HCT116 (cell line): ENCODE measurements around the gene LRRC2. TPM values are rescaled to one million over a fixed set of nuclear protein-coding genes. Genes with fewer than 3 reads are reported as not detected.

Experiments
- ATAC-seq: fragments of 200-7000 bp; cut with Tn5 transposase; 2 replicates; pipeline ENCODE4 v1.9.1; 2020; ENCODE audit warnings: mild to moderate bottlenecking, moderate library complexity
- BruUV-seq: library from RNA; stranded (reverse); fragments of 400-500 nt; replicated peaks from 2 replicates; lab custom pipeline; 2021; lab: Mats Ljungman, UMichigan
- CTCF ChIA-PET: fragments of 300-600 bp; sonication (Branson Sonifier 250); formaldehyde crosslinking; loops from one replicate; lab custom pipeline; 2021; ENCODE audit warnings: antibody characterized with exemption; lab: Charles Lee
- POLR2A ChIA-PET: fragments of 300-600, 350-600 bp; sonication (Branson Sonifier 250); formaldehyde crosslinking; loops from one replicate; lab custom pipeline; 2021; ENCODE audit warnings: antibody characterized with exemption; lab: Charles Lee
- RAD21 ChIA-PET, 2 experiments: fragments of 300-600 bp; sonication (Branson Sonifier 250); formaldehyde crosslinking; loops; one replicate each; lab custom pipeline; 2023; ENCODE audit warnings: low total read pairs in 2 of 2; ENCODE audit not compliant: uncharacterized antibody in 2 of 2, unreplicated experiment in 2 of 2, low non-redundant PET in 1 of 2; lab: Charles Lee
- DNase-seq: peaks from one replicate; pipeline ENCODE4 v3.0.0-alpha.2; 2010; ENCODE audit warnings: low read depth, low spot score
- H2AFZ ChIP-seq: fragments of 200-600 bp; shearing (Covaris generic), sonication (generic); 2 replicates; pipeline ENCODE4 v1.6.1; 2017; ENCODE audit warnings: low read depth, mixed run types, mixed read lengths, antibody characterized with exemption, low read length; ENCODE audit not compliant: poor library complexity, severe bottlenecking
- H3K27ac ChIP-seq: 2 replicates; pipeline ENCODE4 v1.5.1; 2012; ENCODE audit warnings: low read depth, low read length
- H3K27me3 ChIP-seq: fragments of 200-600 bp; sonication (generic); 2 replicates; pipeline ENCODE4 v1.6.1; 2016; ENCODE audit warnings: mixed run types, low read length, mixed read lengths; ENCODE audit not compliant: insufficient read depth
- H3K36me3 ChIP-seq, 2 experiments: fragments of 200-500 bp in 1 of 2; fragments of 200-600 bp in 1 of 2; sonication (Bioruptor generic) in 1 of 2; sonication (generic) in 1 of 2; 2 replicates each; pipeline versions ENCODE4 v1.5.1 to v1.6.1; 2014 to 2016; ENCODE audit warnings: low read length in 2 of 2, inconsistent platforms in 1 of 2, mixed read lengths in 1 of 2, mixed run types in 1 of 2; ENCODE audit not compliant: insufficient read depth in 2 of 2, control insufficient read depth in 1 of 2
- H3K4me1 ChIP-seq, 2 experiments: fragments of 200-600 bp in 1 of 2; sonication (generic) in 1 of 2; 2 replicates each; pipeline versions ENCODE4 v1.5.1 to v1.6.1; 2012 to 2017; ENCODE audit warnings: low read length in 2 of 2, inconsistent platforms in 1 of 2, mild to moderate bottlenecking in 1 of 2, mixed read lengths in 1 of 2, mixed run types in 1 of 2, moderate library complexity in 1 of 2; ENCODE audit not compliant: insufficient read depth in 2 of 2, control insufficient read depth in 1 of 2
- H3K4me2 ChIP-seq: fragments of 200-600 bp; sonication (generic); 2 replicates; pipeline ENCODE4 v1.6.1; 2017; ENCODE audit warnings: mixed run types, low read length, mixed read lengths
- H3K4me3 ChIP-seq, 2 experiments: fragments of 200-600 bp in 1 of 2; sonication (generic) in 1 of 2; replicated peaks in 1 of 2; 2 replicates each; pipeline ENCODE4 v1.5.1; 2011 to 2016; ENCODE audit warnings: low read length in 2 of 2, control low read depth in 1 of 2, low read depth in 1 of 2, mild to moderate bottlenecking in 1 of 2, mixed read lengths in 1 of 2, mixed run types in 1 of 2
- H3K79me2 ChIP-seq: fragments of 200-600 bp; sonication (generic); 2 replicates; pipeline ENCODE4 v1.6.1; 2017; ENCODE audit warnings: mild to moderate bottlenecking, mixed run types, low read length, moderate library complexity, mixed read lengths; ENCODE audit not compliant: insufficient read depth
- H3K9ac ChIP-seq: fragments of 200-600 bp; sonication (generic); 2 replicates; pipeline ENCODE4 v1.6.1; 2016; ENCODE audit warnings: low read length, mixed read lengths
- H3K9me2 ChIP-seq: fragments of 200-600 bp; sonication (generic), shearing (Covaris generic); 2 replicates; pipeline ENCODE4 v1.6.1; 2017; ENCODE audit warnings: mixed run types, mild to moderate bottlenecking, moderate library complexity; ENCODE audit not compliant: insufficient read depth
- H3K9me3 ChIP-seq, 2 experiments: fragments of 200-500 bp in 1 of 2; fragments of 200-600 bp in 1 of 2; sonication (Bioruptor generic) in 1 of 2; sonication (generic) in 1 of 2; 2 replicates each; pipeline ENCODE4 v1.6.1; 2014 to 2017; ENCODE audit warnings: low read length in 2 of 2, mixed read lengths in 2 of 2, inconsistent platforms in 1 of 2, low read depth in 1 of 2, mild to moderate bottlenecking in 1 of 2, mixed run types in 1 of 2, moderate library complexity in 1 of 2; ENCODE audit not compliant: control insufficient read depth in 1 of 2, insufficient read depth in 1 of 2
- H4K20me1 ChIP-seq: fragments of 200-600 bp; sonication (generic), shearing (Covaris generic); 2 replicates; pipeline ENCODE4 v1.6.1; 2017; ENCODE audit warnings: mixed run types, mild to moderate bottlenecking, moderate library complexity; ENCODE audit not compliant: insufficient read depth
- CTCF ChIP-seq, 3 experiments: fragments of 200-600 bp in 1 of 3; sonication (generic) in 1 of 3; IDR thresholded peaks in 2 of 3; conservative IDR thresholded peaks in 1 of 3; 2 replicates each; pipeline ENCODE4 v1.5.1; 2012 to 2017; ENCODE audit warnings: low read depth in 2 of 3, low read length in 2 of 3, antibody characterized with exemption in 1 of 3, borderline replicate concordance in 1 of 3, control low read depth in 1 of 3, mild to moderate bottlenecking in 1 of 3, mixed read lengths in 1 of 3, mixed run types in 1 of 3, moderate library complexity in 1 of 3; ENCODE audit not compliant: insufficient read depth in 1 of 3
- EGR1 ChIP-seq: IDR thresholded peaks from 2 replicates; pipeline ENCODE4 v1.6.1; 2012; ENCODE audit warnings: low read depth
- EZH2phosphoT487 ChIP-seq: fragments of 200-600 bp; IDR thresholded peaks from 2 replicates; pipeline ENCODE4 v1.6.1; 2018; ENCODE audit warnings: antibody characterized with exemption, borderline replicate concordance
- JUND ChIP-seq: IDR thresholded peaks from 2 replicates; pipeline ENCODE4 v1.6.1; 2012
- MAX ChIP-seq: IDR thresholded peaks from 2 replicates; pipeline ENCODE4 v1.6.1; 2012
- REST ChIP-seq: IDR thresholded peaks from 2 replicates; pipeline ENCODE4 v1.6.1; 2012; ENCODE audit warnings: low read depth
- YY1 ChIP-seq: IDR thresholded peaks from 2 replicates; pipeline ENCODE4 v1.6.1; 2011; ENCODE audit warnings: low read length, low read depth, moderate library complexity, mild to moderate bottlenecking; ENCODE audit not compliant: insufficient replicate concordance; ENCODE audit errors: extremely low read depth
- ZBTB33 ChIP-seq: IDR thresholded peaks from 2 replicates; pipeline ENCODE4 v1.6.1; 2011; ENCODE audit warnings: mild to moderate bottlenecking, low read length, moderate library complexity; ENCODE audit not compliant: insufficient replicate concordance; ENCODE audit errors: extremely low read depth
- ZFX ChIP-seq: fragments of 450-650 bp; IDR thresholded peaks from 2 replicates; pipeline ENCODE4 v1.6.1; 2017
- ZNF274 ChIP-seq: fragments of 200-500 bp; sonication (Bioruptor generic); IDR thresholded peaks from 2 replicates; pipeline ENCODE4 v1.6.1; 2014; ENCODE audit warnings: mild to moderate bottlenecking, low read depth, low read length, inconsistent platforms
- intact Hi-C: fragments of 100-400 bp; cut with micrococcal nuclease; formaldehyde crosslinking; loops from 2 replicates; pipeline ENCODE4 v1.10.0; 2022
- total RNA-seq: library from RNA; stranded (reverse); gene quantifications from one replicate; pipeline ENCODE4 v1.2.1, GENCODE V29; 2021; ENCODE audit not compliant: unreplicated experiment

The LRRC2 gene
- total RNA-seq, 1 experiment from 2014 or later: not detected

GRCh38 chr3:46536758-46537157 lies 29.3 kb downstream of the LRRC2 start:
- H3K79me2 ChIP-seq: no peaks in the 10 kb centered on the region
- H3K9me2 ChIP-seq: no peaks in the 10 kb centered on the region
- BruUV-seq: no TSS peak
- H3K4me1 ChIP-seq: no peaks in the 10 kb centered on the region
- no peaks in the 10 kb centered on the region for H4K20me1 ChIP-seq
- no peak overlapping the region for H3K9ac ChIP-seq
- ATAC-seq (no peak), DNase-seq (no peak)
- no peaks in the 10 kb centered on the region for H3K36me3 ChIP-seq
- no peaks in the 10 kb centered on the region for H3K9me3 ChIP-seq
- no peak overlapping the region for H3K4me2 ChIP-seq
- H3K4me3 ChIP-seq: no peak overlapping the region
- TF ChIP-seq ZFX (no peak), CTCF (IDR thresholded peaks at IDR 0.05 in 2 of 3, conservative IDR thresholded peaks at IDR 0.05 in 1 of 3; ENCODE audit: borderline replicate concordance in 1 of 3, insufficient read depth in 1 of 3, low read depth in 2 of 3, low read length in 2 of 3) (no peak), YY1 (no peak), MAX (no peak), EZH2phosphoT487 (no peak), REST (no peak), JUND (no peak), ZBTB33 (no peak), ZNF274 (no peak), EGR1 (no peak)
- no peak overlapping the region for H2AFZ ChIP-seq
- ChIA-PET POLR2A (no interaction called here), CTCF (no interaction called here), RAD21 (no interaction called here)
- H3K27me3 ChIP-seq: no peaks in the 10 kb centered on the region
- intact Hi-C loops: no loop called here
- no peak overlapping the region for H3K27ac ChIP-seq
